Right renal cortex interstitium (tissue), 3 donors: ENCODE results near the gene WDR87. TPM values are rescaled to one million over a fixed set of nuclear protein-coding genes. Genes with fewer than 3 reads are reported as not detected.
"Not testable (repeated sequence)": the region's sequence is repeated elsewhere in the genome, so short reads cannot be mapped to it uniquely, and the experiment has no call there.

Experiments used
- DNase-seq, 3 donors: peaks; one replicate each; pipeline ENCODE4 v3.0.0-alpha.2; 2013; ENCODE audit warnings: low read depth in 3 of 3, low spot score in 2 of 3
- polyA plus RNA-seq, 3 donors: library from polyadenylated mRNA; unstranded; fragments of 120-200 nt; gene quantifications; one replicate each; pipeline ENCODE4 v1.2.1, GENCODE V29; 2013; ENCODE audit not compliant: insufficient read length in 3 of 3

The WDR87 gene
- polyA plus RNA-seq, 3 donors: 0.01 TPM; not detected in 2

GRCh38 chr19:37931881-37932655 is 25.7 kb upstream of the WDR87 start:
- DNase-seq: peak in 2 of 3 donors; percentile 70 to 83

- no peak for DNase-seq
Measured at GRCh38 chr19:37930416-37930815, 24.0 kb upstream of the WDR87 start.

- no peak for DNase-seq
Measured at GRCh38 chr19:37929355-37929923, 23.0 kb upstream of the WDR87 start.

- DNase-seq: no peak
Measured at GRCh38 chr19:37928527-37929286, 22.3 kb upstream of the WDR87 start.

- no peak for DNase-seq
Measured at GRCh38 chr19:37926711-37927110, 20.3 kb upstream of the WDR87 start.

GRCh38 chr19:37926255-37926654 is 19.9 kb upstream of the WDR87 start:
- DNase-seq: no peak

- DNase-seq: no peak
Measured at GRCh38 chr19:37925212-37925611, 18.8 kb upstream of the WDR87 start.

- DNase-seq: not testable (repeated sequence)
Measured at GRCh38 chr19:37924573-37924972, 18.2 kb upstream of the WDR87 start.

- DNase-seq: no peak
Measured at GRCh38 chr19:37920591-37921450, 14.4 kb upstream of the WDR87 start.

- no peak for DNase-seq
Measured at GRCh38 chr19:37914908-37915307, 8.5 kb upstream of the WDR87 start.

GRCh38 chr19:37909661-37910199 is 3.3 kb upstream of the WDR87 start:
- DNase-seq: no peak

GRCh38 chr19:37907735-37908455 is 1.5 kb upstream of the WDR87 start:
- no peak for DNase-seq

GRCh38 chr19:37906869-37907734 is 708 bp upstream of the WDR87 start, which contains the start of gene SIPA1L3:
SIPA1L3 (plus strand) TSS chr19:37907208; CDS start chr19:38081566, 174,358 bp downstream.
- peak; percentile 91 to 93 (median 92) for DNase-seq

- DNase-seq: no peak
Measured at GRCh38 chr19:37903096-37903495, 3.3 kb downstream of the WDR87 start.

GRCh38 chr19:37902668-37903067 is 3.7 kb downstream of the WDR87 start:
- DNase-seq: peak; percentile 57 to 70 (median 67)

GRCh38 chr19:37899966-37900365 is 6.4 kb downstream of the WDR87 start:
- no peak for DNase-seq

- no peak for DNase-seq
Measured at GRCh38 chr19:37899453-37899852, 6.9 kb downstream of the WDR87 start.

GRCh38 chr19:37896180-37896579 is 10.2 kb downstream of the WDR87 start:
- no peak for DNase-seq
